Stimulated activated CD8-positive, alpha-beta memory T cell treated with anti-CD3 and anti-CD28 coated beads, Interleukin-7, amount 100 ng/mL, for 4 hours (primary cell): ENCODE measurements around the gene WFIKKN1.

ENCODE experiments used
- DNase-seq, 2 donors: peaks; one replicate each; pipeline ENCODE4 v3.0.0-alpha.2; 2020; ENCODE audit warnings: low read depth in 2 of 2

The WFIKKN1 gene

DNA sequence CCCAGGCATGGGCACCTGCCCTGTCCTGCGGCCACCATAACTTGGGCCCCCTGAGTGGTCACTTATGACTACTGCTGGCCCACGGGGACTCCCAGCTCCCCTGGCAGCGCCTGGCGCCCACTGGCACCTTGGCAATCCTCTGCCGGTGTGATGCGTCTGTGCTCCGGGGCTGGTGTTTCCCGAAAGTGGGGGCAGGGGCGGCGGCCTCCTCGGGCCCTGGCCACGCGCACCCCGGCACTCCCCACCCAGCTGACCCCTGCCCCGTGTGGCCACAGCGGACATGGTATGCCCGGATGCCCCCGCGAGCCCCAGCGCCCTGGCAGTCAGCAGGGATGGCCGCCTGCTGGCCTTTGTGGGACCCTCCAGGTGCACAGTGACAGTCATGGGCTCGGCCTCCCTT lies 26.7 kb downstream of the WFIKKN1 start:
- no peak for DNase-seq

DNA sequence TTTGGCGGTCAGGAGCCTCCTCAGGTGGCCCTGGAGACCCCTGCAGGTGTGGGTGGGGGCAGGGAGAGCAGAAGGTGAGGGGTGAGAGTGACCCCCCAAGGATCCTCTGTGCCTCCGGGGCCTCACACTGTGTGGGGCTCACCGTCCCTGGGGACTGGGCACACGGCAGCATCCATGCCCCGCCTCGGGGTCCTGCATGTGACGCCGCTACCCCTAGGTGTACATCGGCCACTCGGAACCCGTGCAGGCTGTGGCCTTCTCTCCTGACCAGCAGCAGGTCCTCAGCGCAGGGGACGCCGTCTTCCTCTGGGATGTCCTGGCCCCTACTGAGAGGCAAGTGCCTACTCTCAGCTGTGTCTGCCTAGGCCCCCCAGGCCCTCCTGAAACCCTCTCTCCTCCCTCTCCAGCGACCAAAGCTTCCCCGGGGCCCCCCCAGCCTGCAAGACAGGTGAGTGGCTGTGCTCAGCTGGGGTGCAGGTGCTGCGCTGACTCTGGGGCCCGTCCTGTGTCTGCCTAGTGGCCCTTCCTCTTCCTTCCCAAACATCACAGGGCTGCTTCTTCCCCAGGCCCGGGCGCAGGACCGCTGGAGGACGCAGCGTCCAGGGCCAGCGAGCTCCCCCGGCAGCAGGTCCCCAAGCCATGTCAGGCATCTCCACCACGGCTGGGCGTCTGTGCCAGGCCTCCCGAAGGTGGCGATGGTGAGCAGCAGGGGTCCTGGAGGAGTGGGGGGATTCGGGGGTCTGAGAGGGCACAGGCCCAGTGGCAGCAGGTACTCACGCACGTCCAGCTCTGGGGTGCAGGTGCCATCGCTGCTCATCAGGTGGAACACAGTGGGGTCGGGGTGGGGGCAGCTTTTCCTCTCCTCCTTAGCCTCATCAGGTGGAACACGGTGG lies 28.1 kb downstream of the WFIKKN1 start:
- no peak for DNase-seq

DNA sequence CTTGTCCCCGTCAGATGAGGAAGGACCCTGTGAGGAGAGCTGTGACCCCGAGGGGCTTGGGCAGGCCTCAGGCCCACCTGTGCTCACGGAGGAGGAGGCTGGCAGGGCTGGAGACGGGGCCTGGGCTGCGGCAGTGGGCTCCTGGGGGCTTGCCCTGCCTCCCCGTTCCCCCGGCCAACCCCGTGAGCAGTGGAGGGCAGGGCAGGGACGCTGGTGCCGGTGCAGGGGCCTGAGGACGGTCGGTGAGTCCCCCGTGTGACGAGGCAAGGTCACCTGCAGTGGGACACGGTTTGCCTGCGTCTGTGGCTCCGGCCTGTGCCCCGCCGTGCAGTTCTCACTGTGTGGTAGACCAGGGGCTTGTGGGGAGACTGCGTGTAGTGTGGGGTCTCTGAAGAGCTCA lies 28.8 kb downstream of the WFIKKN1 start:
- no peak for DNase-seq

DNA sequence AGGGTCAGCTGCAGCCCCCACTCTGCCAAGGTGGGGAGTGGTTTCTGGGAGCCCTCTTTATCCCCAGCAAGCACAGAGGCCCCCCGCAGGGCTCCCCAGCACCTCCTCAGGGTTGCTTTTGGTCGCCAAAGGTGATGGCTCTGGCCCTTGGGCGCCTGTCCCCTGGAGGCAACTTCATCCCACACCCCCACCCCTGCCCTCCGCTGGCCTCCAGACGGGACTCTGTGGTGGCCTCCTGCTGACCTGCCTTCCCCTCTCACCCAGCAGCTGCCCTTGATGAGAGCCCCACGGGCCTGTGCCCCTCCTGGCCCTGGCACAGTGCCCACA lies 29.3 kb downstream of the WFIKKN1 start:
- no peak for DNase-seq

DNA sequence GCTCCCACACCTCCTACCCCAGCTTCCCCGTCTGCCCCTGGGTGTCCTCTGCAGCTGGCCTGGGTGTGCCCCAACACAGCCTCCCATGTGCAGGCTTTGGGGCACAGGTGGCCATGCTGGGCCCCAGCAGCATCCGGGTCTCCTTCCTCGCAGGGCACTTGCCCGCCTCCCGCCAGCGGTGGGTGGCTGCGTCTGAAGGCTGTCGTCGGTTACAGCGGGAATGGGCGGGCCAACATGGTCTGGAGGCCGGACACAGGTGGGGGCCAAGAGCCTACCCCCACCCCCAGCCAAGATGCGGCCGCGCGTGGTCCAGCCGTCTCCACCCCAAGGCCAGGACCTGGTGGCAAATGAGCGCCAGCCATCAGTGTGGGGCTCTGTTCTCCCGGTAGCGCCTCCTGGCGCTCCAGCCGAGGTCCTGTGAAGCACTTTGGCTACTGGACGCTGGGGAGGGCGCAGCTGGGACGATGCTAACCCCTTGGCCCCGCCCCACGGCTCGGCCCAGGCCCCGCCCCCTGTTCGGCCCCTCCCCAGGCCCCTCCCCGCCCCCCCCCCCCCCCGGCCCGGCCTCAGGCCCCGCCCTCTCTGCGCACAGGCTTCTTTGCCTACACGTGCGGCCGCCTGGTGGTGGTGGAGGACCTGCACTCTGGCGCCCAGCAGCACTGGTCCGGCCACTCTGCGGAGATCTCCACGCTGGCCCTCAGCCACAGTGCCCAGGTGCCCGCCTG lies 29.8 kb downstream of the WFIKKN1 start:
- peak in 1 of 2 donors; percentile 60 for DNase-seq

DNA sequence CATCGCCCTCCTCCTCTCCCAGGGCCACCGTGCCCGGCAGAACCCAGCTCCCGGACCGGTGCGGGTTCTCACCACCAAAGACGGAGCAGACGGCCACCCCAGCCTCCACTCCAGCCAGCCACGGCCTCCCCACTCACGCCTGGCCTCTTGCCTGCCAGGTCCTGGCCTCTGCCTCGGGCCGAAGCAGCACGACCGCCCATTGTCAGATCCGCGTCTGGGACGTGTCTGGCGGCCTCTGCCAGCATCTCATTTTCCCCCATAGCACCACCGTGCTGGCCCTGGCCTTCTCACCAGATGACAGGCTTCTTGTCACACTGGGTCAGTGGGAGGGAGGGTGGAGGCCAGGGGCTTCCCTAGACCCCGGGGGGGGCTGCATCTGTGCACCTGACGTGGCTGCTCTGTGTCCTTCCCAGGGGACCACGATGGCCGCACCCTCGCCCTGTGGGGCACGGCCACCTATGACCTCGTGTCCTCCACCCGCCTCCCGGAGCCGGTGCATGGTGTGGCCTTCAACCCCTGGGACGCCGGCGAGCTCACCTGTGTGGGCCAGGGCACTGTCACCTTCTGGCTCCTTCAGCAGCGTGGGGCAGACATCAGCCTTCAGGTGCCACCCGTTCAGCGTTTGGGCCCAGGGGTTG lies 30.5 kb downstream of the WFIKKN1 start:
- no peak for DNase-seq

DNA sequence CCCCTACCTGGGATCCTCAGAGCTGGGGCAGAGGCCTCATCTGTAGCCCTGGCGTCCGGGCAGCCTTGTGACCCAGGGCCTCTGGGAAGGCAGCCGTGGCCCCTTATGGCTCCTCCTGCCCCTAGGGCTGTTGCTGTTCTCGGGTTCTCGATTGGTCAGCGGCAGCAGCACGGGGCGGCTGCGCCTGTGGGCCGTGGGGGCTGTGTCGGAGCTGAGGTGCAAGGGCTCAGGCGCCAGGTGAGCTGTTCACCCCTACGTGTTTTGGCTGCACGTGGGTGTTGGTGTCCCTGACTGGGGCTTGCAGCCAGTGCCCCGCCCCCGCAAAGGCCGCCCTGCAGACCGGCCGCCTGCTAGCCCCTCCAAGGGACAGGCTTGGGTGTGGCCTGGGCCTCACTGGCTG lies 31.3 kb downstream of the WFIKKN1 start:
- no peak for DNase-seq

DNA sequence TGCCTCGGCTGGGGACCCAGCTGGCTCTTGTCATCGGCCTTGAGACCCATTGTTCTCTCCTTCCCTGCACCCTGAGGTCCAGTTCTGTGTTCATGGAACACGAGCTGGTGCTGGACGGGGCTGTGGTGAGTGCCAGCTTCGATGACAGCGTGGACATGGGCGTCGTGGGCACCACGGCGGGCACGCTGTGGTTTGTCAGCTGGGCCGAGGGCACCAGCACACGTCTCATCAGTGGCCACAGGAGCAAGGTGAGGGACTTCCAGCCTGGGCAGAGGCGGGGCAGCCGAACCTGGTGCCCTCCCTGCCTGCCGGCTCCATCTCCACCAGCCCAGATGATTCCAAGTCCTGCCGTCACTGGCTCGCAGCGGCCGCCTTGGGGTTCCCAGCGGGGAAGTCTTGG lies 31.8 kb downstream of the WFIKKN1 start:
- DNase-seq: no peak

DNA sequence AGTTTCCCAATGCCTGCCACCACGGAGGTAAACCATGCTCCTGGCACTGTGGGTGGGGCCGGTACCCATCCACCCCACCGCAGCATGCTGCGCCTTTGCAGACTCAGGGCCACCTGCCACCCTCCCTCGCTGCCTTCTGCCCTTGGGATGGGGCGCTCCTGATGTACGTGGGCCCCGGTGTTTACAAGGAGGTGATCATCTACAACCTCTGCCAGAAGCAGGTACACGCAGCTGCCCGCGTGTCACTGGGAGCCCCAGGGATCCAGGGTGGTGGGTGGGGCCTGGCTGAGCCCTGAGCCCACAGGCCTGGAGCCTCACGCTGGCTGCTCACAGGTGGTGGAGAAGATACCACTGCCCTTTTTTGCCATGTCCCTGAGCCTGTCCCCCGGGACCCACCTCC lies 35.8 kb downstream of the WFIKKN1 start:
- no peak for DNase-seq

DNA sequence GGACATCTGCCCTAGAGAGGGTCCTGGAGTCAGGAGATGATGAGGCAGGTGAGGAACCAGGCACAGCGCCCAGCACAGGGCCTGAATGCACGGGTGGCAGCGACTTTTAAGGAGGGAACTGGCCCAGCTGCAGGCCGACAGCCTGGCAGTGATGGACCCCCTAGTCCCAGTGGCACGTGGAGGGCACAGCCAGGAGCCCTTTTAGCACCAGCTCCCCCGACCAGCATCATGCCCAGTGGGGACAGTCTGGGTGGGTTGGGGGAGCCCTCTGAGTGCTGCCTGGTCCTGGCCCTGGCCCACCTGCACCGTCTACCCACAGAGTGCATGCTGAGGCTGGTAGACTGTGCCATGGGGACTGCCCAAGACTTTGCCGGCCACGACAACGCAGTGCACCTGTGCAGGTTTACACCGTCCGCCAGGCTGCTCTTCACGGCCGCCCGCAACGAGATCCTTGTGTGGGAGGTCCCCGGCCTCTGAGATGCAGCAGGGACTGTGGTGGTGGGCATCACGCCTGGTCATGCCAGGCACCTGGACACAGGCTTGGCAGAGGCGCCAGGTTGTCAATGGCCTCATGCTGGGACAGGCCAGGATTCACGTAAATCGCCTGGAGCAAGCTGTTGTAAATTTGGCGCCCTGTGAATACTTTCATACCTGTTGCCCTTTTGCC lies 36.5 kb downstream of the WFIKKN1 start:
- DNase-seq: no peak

DNA sequence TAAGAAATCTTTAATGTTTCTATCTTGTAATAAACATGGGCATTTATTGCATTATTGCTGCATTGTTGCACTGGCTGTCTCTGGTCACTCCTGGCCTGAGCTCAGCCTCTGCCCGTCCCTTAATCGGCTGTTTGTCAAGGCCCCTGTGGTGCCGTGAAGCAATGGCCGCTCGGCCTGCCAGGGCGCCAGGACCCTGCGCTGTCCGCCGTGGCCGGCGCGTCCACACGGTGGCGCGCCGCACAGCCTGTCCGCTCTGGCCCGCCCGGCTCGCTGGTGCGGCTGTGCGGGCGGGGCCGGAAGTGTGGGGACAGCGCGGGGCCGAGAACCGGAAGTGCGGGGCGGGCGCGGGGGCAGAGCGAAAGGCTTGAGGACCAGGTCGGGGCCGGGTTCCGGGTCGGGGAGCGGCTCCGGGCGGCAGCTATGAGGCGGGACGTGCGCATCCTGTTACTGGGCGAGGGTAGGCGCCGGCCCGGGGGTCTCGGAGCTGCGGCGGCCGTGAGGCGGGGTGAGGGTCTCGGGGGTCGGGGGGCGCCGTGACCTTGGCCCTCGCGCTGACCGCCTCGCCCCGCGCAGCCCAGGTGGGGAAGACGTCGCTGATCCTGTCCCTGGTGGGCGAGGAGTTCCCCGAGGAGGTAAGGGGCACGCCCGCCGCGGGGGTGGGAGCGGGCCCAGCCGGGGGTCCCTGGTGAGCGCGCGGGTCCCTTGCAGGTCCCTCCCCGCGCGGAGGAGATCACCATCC lies 37.2 kb downstream of the WFIKKN1 start, which contains the start of gene RHOT2:
Gene RHOT2, plus strand, starts transcription at position 353 of the 739 bp plus-strand sequence. Its CDS starts 68 bp downstream, at position 421.
- peak; percentile 80 to 91 for DNase-seq

DNA sequence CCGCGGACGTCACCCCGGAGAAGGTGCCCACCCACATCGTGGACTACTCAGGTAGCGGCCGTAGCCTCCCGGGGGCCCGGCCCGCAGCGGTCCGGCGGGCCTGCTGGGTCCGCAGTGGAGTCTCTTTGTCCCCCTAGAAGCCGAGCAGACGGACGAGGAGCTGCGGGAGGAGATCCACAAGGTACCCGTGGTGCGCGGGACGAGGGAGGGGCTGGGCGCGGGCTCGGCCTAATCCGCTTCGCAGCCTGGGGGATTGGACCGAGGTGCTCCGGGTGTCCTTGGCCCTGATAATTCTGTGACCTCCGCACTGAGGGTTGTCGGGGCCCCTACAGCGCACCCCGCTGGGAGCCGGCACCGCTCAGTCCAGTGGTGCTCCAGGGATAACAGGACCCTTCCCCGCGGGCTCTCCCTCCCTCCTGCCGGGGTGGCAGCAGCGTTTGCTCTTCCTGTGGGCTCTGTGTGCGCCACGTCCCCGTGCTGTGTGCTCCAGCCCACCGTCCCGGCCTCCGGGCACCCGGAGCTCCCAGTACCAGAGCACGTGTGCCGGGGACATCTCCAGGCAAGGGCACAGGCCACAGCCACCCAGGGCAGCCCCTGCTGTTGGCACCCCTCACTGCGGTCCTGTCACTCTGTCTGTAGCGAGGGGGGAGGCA lies 37.9 kb downstream of the WFIKKN1 start:
- DNase-seq: no peak

DNA sequence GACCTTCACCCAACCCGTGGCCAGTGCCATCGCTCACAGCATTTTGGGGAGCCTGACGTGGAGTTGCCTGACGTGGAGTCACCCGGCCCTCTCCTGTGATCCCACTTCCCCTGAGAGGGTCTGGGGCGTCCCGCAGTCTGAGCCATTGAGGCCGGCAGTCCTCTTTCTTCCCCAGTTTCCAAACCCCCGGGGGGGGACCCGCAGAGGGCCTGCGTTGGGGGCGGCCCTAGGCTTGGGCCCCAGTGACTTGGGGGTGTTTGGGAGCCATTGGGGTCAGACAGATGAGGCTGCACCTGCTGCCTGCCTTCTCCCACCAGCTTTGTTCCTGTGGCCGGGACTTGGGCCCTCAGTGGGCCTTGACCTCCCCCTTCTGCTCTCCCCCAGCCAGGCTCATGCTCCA lies 38.9 kb downstream of the WFIKKN1 start:
- DNase-seq: no peak

DNA sequence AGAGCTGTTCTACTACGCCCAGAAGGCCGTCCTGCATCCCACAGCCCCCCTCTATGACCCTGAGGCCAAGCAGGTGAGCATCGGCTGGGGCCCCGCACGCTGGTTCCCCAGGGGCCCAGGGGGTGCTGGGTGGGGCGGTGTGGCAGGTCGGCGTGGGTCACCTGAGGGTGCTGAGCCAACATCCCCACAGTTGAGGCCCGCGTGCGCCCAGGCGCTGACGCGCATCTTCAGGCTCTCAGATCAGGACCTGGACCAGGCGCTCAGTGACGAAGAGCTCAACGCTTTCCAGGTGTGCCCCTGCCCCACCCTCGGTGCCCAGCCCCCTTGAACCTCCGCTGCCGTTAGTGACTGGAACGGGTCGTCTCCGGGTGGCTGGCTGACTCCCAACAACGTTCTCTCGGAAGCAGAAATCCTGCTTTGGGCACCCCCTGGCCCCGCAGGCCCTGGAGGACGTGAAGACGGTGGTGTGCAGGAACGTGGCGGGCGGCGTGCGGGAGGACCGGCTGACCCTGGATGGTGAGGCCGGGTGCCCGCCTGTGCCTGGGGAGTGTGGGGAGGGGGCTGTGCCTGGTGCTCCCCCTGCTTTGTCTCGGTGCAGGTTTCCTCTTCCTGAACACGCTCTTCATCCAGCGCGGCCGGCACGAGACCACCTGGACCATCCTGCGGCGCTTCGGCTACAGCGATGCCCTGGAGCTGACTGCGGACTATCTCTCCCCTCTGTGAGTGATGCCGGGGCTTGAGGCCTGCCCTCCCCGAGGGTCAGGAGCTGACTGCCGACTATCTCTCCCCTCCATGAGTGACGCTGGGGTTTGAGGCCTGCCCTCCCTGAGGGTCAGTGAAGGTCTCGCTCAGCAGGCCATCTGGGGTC lies 39.9 kb downstream of the WFIKKN1 start:
- DNase-seq: no peak

DNA sequence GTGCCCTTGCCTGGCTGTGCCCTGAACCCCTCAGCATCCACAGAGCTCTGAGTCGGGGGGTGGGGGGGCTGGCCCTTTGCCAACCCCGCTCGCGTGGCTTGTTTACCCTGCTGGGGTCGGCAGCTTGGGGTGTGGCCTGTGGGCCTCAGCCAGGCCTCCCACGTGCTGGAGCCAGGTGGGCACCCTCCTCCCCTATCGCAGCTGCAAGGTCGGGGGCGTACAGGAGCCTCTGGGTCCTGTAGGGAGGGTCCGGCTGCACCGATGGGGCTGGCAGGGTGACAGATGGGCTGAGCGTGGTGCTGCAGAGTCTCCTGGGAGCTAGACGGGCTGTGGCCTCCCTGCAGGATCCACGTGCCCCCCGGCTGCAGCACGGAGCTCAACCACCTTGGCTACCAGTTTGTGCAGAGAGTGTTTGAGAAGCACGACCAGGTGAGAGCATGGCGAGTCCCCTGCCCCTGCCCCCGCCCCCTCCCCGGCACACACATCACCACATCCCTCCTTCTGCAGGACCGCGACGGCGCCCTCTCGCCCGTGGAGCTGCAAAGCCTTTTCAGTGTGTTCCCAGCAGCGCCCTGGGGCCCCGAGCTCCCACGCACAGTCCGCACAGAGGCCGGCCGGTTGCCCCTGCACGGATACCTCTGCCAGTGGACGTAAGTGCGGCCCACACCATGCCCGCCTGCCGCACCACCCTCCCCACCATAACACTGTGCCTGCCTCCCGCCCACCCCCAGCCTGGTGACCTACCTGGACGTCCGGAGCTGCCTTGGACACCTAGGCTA lies 40.8 kb downstream of the WFIKKN1 start:
- no peak for DNase-seq

DNA sequence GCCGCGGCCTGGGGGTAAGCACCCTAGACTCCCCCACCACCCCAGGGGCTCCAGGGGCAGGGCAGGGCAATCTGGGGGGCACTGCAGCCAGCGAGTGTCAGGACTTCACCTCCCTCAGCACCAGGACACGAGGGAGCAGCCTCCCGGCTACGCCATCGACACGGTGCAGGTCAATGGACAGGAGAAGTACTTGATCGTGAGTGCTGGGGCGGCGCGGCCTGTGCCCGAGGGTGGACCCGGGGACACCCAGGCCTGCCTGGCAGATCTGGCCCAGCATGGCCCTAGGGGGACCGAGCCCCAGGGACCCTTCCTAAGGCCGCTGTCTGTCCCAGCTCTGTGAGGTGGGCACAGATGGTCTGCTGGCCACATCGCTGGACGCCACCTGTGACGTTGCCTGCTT lies 41.6 kb downstream of the WFIKKN1 start:
- DNase-seq: no peak

DNA sequence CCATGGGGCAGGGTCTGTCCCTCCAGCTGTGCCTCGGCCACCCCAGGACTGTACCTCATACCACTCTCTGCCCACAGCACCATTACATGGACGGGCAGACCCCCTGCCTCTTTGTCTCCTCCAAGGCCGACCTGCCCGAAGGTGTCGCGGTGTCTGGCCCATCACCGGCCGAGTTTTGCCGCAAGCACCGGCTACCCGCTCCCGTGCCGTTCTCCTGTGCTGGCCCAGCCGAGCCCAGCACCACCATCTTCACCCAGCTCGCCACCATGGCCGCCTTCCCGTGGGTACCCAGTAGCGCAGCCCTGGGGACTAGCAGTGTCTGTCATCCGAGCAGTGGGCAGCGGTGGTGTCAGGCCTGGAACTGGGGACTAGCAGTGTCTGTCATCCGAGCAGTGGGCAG lies 42.1 kb downstream of the WFIKKN1 start:
- no peak for DNase-seq

DNA sequence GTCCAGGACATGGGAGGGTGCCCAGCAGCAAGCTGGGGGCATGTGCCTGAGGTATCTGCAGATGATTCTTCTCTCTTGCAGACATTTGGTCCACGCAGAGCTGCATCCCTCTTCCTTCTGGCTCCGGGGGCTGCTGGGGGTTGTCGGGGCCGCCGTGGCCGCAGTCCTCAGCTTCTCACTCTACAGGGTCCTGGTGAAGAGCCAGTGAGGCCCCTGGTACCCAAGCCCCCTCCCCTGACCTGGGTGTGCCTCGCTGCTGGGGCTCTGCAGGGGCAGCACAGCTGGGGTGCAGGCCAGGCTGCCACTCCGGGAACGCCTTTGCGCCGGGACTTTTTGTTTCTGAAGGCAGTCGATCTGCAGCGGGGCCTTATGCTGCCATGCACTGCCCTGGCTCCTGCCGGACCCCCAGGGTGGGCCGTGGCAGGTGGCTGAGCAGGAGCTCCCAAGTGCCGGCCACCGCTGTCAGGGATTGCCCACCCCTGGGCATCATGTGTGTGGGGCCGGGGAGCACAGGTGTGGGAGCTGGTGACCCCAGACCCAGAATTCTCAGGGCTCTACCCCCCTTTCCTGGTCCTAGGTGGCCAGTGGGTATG lies 42.7 kb downstream of the WFIKKN1 start:
- no peak for DNase-seq
